Cardiac muscle cell (in vitro differentiated cells and primary cell): Measurements from ENCODE around the gene TEX22. TPM values are rescaled to one million over a fixed set of nuclear protein-coding genes. Genes with fewer than 3 reads are reported as not detected.
A peak's percentile ranks its signal among the peaks of the same experiment; 100 is the strongest.

Experiments used
- DNase-seq, 2 donors: peaks; one replicate each; pipeline versions ENCODE4 v3.0.0 to v3.0.0-alpha.2; 2010 to 2017; ENCODE audit warnings: low read depth in 1 of 2, low spot score in 1 of 2
- H3K27ac ChIP-seq: fragments of 200-600 bp; sonication (generic); 2 replicates; pipeline ENCODE4 v1.5.1; 2016
- H3K27me3 ChIP-seq: fragments of 200-600 bp; sonication (generic); 2 replicates; pipeline ENCODE4 v1.6.0; 2016; ENCODE audit warnings: control low read depth
- H3K36me3 ChIP-seq: fragments of 200-600 bp; sonication (generic); 2 replicates; pipeline ENCODE4 v1.5.1; 2016; ENCODE audit warnings: control low read depth
- H3K4me1 ChIP-seq: fragments of 200-600 bp; sonication (generic); 2 replicates; pipeline ENCODE4 v1.8.1; 2017; ENCODE audit warnings: low read depth, mild to moderate bottlenecking, mixed run types
- H3K4me3 ChIP-seq: fragments of 200-600 bp; sonication (generic); 2 replicates; pipeline ENCODE4 v1.5.1; 2016; ENCODE audit warnings: mild to moderate bottlenecking
- H3K9me3 ChIP-seq: fragments of 200-600 bp; sonication (generic); 2 replicates; pipeline ENCODE4 v1.5.1; 2017; ENCODE audit warnings: low read depth, mild to moderate bottlenecking, control low read depth
- CTCF ChIP-seq: IDR thresholded peaks from 2 replicates; pipeline ENCODE4 v1.5.1; 2012; ENCODE audit warnings: low read depth, mild to moderate bottlenecking, low read length
- polyA plus RNA-seq: library from polyadenylated mRNA; unstranded; fragments of >200 nt; fragmentation: Nextera tagmentation; extraction: Ambion mirVana; gene quantifications from 2 replicates; pipeline ENCODE4 v1.2.1, GENCODE V29; 2016
- total RNA-seq: library from RNA; depleted of rRNA; stranded (reverse); fragments of >200 nt; gene quantifications from 2 replicates; pipeline ENCODE4 v1.2.3, GENCODE V29; 2016

The TEX22 gene
- total and polyA plus RNA-seq, 2 experiments from 2014 or later, result 3.7 to 4.1 TPM

- no peak for DNase-seq
- H3K4me3 ChIP-seq, result no peak overlapping the region
- H3K27me3 ChIP-seq, result no peaks in the 10 kb centered on the region
- no peaks in the 10 kb centered on the region for H3K36me3 ChIP-seq
- no peaks in the 10 kb centered on the region for H3K9me3 ChIP-seq
- no peaks in the 10 kb centered on the region for H3K4me1 ChIP-seq
- H3K27ac ChIP-seq, result no peak overlapping the region
- no peak for TF ChIP-seq CTCF
These were observed 29.9 kb upstream of the TEX22 start for GRCh38 chr14:105368426-105368825.

- DNase-seq, result no peak
- Histone ChIP-seq H3K9me3 (no peaks in the 10 kb centered on the region), H3K4me1 (no peaks in the 10 kb centered on the region), H3K27ac (no peak overlapping the region), H3K4me3 (no peak overlapping the region), H3K27me3 (no peaks in the 10 kb centered on the region), H3K36me3 (no peaks in the 10 kb centered on the region)
- no peak for TF ChIP-seq CTCF
These were observed 29.3 kb upstream of the TEX22 start for GRCh38 chr14:105368910-105369652.

- Histone ChIP-seq H3K27me3 (no peaks in the 10 kb centered on the region), H3K27ac (no peak overlapping the region), H3K9me3 (no peaks in the 10 kb centered on the region), H3K4me1 (no peaks in the 10 kb centered on the region), H3K36me3 (no peaks in the 10 kb centered on the region), H3K4me3 (no peak overlapping the region)
- no peak for DNase-seq
- no peak for TF ChIP-seq CTCF
These were observed 28.7 kb upstream of the TEX22 start for GRCh38 chr14:105369653-105370040.

- DNase-seq, result no peak
- H3K27ac ChIP-seq, result no peak overlapping the region
- TF ChIP-seq CTCF, result no peak
- H3K27me3 ChIP-seq, result no peaks in the 10 kb centered on the region
- H3K4me1 ChIP-seq, result no peaks in the 10 kb centered on the region
- H3K4me3 ChIP-seq, result no peak overlapping the region
- no peaks in the 10 kb centered on the region for H3K9me3 ChIP-seq
- no peaks in the 10 kb centered on the region for H3K36me3 ChIP-seq
These were observed 23.9 kb upstream of the TEX22 start for GRCh38 chr14:105374389-105374788.

GRCh38 chr14:105375635-105376057, 22.7 kb upstream of the TEX22 start:
- no peaks in the 10 kb centered on the region for H3K4me1 ChIP-seq
- H3K27ac ChIP-seq, result no peak overlapping the region
- H3K4me3 ChIP-seq, result no peak overlapping the region
- no peak for TF ChIP-seq CTCF
- no peaks in the 10 kb centered on the region for H3K27me3 ChIP-seq
- H3K36me3 ChIP-seq, result peaks cover 3% of the 10 kb centered on the region
- peak in 1 of 2 donors; percentile 3 for DNase-seq
- no peaks in the 10 kb centered on the region for H3K9me3 ChIP-seq
